ENCODE data around the gene TMC8. TPM values are rescaled to one million over a fixed set of nuclear protein-coding genes. Genes with fewer than 3 reads are reported as not detected.

TMC8 gene
- total RNA-seq, 1 experiment from 2014 or later, result 0.02 TPM

DNA sequence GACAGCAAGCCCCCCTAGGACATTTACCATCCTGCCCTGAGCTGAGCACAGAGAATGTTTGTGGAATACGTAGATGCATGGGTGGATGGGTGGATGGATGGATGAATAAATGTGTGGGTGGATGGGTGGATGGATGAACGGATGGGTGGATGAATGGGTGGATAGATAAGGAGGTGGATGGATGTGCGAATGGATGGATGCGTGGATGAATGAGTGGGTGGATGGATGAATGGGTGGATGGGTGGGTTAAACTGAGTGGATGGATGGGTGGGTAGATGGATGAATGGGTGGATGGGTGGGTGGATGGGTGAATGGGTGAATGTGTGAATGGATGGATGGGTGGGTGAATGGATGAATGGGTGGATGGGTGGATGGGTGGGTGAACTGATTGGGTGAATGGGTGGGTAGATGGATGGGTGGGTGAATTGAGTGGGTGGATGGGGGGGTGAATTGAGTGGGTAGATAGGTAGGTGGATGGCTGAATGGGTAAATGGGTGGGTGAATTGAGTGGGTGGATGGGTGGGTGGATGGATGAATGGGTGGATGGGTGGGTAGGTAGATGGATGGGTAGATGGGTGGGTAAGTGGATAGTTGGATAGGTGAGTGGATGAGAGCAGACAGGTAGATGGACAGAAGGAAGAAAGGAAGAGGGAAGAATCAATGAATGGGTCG lies 7.2 kb upstream of the TMC8 start:
- no peak for DNase-seq (ENCODE audit: low spot score)

DNA sequence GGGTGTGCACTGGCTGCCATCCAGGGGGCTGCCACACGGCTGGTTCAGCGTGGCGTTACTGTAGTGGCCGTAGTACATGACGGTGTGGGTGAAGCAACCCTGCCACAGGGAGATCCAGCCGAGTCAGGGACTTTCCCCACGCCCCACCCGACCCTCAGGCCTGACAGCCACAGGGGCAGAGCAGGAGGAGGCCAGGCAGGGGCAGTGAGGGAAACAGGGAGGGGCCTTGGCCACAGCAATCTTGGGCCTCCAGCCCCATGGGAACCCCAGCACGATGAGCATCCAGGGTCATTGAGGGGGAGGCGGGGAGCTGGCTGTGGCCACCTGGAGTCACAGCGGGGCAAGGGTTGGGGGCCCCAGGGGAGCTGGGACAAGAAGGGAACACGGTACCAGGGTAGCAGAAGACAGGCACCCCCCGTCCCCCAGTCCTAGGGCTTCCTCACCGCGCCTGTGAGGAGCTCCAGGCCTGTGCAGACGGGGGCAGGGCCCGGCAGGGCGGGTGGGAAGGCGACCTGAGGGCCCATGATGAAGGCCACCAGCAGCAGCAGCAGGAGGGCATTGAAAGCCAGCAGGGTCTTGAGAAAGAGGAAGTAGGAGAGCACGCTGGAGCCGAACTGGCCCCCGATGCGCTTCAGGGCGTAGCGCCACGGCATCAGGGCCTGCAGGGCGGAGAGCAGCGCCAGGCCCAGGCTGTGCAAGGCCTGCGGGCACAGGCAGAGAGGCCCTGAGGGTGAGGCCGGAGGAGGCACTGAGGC lies 6.3 kb upstream of the TMC8 start:
- no peak for DNase-seq (ENCODE audit: low spot score)

DNA sequence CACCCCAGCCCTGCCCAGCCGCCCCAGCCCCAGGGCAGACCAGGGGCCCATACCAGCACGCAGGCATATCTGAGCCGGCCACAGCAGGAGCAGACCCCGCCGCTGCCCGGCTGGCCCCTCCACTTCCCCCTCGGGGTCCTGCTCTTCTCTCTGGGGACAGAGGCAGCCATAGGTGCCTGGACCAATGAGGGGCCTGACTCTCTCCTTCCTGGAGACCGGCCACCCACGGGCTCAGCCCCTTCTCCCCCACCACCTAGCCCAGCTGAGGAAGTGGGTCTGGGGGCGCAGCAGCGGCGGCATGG lies 5.8 kb upstream of the TMC8 start:
- DNase-seq (ENCODE audit: low spot score), result no peak

DNA sequence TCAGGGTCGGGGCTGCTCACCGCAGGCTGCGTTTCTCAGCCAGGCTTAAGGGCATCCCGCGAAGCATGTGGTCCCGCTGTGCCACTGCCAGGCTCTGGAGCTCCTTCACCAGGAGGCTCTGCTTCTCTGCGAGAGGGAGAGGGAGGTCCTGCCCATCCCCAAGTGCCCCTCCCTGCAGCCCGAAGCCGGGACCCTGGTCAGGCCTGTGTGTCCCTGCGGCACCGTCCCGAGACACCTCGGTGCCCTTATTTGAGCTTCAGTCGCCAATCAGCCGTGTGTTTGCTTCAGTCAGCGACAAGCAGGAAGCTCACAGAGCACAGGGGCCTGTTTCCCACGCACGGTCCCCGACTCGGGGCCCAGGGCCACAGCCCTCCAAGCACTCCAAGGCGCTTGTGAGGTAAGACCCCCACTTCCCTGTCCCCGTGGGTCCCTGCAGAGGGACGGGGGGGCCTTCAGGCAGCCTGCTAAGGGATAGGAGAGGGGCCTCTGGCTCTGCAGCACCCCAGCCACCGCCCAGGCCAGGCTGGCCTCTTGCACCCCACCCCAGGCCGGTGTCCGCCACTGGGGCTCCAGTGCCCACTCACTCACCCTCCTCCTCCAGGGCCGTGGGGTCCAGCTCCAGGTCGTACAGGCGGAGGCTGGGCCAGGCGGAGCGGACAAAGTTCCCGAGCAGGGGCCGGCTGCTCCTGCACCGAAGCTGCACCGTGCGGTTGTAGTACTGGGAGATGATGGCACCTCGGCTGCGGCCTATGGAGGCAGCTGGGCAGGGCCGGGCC lies 5.2 kb upstream of the TMC8 start:
- no peak for DNase-seq (ENCODE audit: low spot score)

DNA sequence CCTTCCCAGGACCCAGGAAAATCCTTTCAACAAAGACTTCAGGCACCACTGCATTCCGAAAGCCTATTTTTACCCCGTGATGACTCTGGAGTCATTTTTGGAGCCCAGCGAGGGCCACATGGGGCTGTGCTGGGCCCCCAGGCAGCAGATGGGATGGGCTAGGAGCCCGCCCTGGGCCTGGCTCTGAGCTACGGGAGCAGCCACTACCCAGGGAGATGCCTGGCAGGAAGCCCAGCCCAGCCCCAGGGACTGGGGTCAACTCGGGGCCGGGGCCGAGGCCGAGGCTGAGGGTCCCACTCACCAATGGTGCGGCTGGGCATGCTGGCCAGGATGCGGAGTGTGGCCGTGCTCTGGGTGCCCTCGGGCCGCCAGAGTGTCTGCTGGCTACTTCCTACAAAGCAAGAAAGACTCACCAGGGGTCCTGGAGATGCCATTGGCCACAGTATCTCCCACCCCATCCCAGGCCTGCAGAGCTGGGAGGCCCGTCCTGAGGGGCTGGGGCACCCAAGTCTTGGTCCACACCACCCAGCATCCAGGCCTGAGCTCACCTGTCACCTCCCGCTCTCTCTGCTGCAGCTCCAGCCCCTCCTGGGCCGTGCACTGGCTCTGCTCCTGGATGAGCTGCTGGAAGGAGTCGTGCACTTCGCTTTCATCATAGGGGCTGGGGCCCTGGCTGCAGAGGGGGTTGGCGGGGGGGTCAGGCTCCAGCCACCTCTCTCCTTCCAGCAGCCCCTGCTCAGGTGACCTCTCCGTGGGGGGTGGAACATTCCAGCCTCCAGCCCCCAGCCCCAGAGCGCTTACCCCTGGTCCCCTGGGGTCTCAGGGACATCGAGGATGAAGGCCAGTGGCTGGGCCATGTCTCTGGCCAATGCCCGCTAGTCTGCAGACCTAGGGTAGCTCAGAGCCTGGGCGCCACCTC lies 4.3 kb upstream of the TMC8 start:
- DNase-seq (ENCODE audit: low spot score), result no peak

DNA sequence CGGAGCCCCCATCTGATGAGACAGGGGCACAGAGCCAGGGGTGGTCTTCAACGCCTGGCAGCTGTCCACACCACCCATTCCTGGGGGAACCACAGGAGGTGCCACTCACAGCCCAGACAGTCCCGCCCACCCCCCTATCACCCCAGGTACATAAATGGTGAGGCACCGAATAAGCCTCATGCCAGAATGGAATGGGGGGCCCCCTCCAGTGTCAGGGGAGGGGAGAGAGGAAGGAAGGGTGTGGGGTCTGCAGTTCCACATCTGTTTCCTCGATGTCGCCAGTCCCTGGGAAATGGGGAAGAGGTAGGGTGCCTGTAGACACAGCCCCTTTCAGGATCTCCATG lies 3.7 kb upstream of the TMC8 start:
- no peak for DNase-seq (ENCODE audit: low spot score)

DNA sequence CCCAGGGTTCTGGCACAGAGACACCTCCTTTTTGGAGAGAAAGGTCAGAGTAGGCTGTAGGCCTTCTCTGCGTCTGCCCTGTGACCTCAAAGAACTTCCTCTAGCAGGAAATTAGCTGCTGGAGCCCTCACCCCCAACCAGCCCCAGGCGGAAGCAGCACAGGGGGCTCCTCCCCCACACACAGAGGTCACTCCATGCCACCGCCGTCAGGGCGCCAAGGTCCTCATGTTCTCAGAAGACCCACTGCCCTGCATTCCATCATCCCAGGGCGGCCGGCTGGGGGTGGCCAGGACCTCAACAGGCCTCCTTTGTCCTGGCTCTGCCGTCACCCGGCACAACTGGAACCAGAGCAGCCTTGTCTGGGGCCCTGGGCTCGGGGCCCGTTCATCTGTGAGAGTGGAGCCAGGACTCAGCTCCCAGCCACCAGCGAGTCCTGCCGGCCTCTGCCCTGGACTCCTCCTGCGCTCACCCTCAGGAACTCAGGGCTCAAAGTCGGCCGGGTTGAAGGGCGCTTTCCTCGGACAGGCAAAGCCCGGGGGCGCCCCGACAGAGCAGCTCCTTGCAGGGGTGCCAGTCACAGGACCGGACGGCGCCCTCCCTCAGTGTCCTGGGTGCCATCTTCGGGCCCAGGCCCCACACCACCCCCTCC lies 3.2 kb upstream of the TMC8 start:
- no peak for DNase-seq (ENCODE audit: low spot score)

DNA sequence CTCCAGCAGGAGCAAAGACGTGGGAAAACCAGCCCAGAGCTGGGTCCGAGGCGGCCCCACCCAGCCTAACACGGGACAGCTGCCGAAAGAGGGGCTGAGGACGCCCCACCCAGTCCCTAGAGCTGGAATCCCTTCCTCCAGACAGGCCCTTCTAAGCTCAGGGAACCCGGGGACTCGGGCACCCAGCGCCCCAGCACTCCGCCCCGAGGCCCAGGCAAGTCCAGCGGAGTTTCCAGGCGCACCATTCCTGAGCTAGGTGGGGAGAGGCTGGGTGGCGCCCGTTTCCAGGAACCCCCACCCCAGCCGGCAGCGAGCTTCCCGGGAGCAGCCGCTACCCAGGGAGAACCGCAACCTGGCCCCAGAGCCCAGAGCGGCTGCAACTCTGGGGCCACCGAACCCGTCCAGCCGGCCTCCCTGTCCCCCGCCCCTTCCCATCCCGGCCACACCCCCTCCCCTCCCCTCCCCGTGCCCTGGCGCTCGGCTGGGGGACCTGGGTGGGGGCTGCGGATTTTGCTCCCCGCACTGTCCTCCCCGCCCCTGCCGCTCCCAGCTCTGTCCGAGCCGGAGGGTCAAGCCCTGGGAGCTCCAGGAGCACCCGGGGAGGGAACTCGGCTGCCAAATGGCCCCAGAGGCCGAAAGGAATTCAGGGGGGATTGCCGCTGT lies 2.6 kb upstream of the TMC8 start:
- DNase-seq (ENCODE audit: low spot score), result no peak

DNA sequence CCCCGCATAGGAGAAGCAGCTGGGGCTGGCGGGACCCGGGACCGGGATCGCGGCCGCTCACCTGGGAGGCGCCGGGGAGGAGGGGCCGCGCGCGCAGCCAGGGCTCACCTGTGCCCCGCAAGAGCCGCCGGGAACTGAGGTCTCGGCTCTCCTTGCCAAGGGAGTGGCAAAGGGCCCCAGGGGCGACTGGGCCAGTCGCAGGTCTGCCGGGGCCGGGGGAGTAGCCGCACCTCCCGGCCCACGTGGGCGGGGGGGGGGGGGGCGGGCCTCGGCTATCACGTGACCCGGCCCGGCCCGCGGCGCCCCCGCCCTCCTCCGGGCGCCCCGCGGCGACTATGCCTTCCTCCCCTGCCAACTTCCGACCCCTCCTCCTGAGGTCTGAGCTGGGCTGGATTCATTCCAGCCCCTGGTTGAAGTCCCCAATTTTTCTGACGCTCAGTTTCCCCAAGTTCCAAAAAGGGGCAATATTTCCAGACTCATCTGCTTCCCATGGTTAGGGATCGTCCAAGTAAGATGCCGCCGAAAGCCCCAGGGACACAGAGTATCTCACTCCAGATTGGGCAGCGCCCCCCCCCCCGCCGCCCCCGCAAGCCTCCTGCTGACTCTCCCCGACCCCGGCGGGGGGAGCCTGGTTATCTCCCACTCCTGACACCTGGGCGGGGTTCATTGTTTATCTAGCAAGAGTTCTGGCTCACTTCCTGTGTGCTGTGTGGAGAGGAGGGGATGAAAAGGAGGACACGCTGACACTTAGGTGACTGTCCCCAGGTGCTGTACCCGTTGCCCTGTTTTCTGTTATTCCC lies 1.8 kb upstream of the TMC8 start, which contains the start of gene TMC6:
TSS of gene TMC6 (minus strand) at position 205 of the 800 bp plus-strand sequence. CDS start 1,923 bp downstream, outside the sequence.
- peak; percentile 58 for DNase-seq (ENCODE audit: low spot score)

DNA sequence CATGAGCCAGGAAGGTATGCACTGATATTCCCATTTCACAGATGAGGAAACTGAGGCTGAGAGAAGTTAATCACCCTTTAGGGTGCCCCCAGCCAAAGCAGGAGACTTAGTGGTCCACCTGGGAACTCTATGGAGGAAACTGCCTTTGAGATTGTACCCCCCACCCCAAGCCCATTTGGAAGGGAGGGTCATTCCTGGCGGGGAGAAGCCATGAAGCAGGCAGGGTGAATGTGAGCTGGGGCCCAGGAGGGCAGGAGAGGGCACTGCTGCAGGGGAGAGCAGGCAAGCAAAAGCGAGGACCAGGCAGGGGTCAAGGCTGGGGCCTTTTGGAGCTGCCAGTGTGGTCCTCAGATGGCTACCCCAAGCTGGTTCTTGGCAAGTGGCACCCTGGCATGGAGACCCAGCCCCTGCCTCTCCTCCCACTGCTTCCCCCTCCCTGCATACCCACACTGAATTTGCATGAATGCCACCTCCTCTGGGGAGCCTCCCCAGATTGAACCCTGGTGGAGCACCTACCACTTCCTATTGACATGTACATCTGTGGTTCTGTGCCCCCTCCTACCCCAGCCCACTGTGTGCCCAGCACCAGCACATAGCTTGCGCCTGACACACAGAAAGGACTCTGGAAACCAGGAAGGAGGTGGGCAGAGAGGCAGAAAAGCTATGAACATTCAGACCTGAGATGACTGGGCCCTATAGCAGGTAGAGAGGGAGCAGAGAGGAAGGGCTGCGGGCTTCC lies 1.1 kb upstream of the TMC8 start:
- DNase-seq (ENCODE audit: low spot score), result no peak

DNA sequence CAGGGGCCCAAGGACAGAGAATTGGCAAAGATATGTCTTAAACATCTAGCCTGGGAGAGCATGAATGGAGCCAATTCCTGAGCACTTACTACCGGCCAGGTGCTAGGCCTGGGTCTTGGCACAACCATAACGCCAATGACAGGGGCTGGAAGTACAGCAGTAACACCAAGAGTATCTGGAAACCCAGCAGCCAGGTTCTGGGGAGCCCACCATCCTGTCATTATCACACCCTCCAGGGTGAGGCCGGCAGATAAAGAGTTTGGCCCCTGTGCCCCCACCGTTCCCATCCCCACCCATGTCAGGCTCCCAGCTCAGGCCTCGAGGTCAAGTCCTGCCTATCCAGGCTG lies 508 bp upstream of the TMC8 start:
- no peak for DNase-seq (ENCODE audit: low spot score)

DNA sequence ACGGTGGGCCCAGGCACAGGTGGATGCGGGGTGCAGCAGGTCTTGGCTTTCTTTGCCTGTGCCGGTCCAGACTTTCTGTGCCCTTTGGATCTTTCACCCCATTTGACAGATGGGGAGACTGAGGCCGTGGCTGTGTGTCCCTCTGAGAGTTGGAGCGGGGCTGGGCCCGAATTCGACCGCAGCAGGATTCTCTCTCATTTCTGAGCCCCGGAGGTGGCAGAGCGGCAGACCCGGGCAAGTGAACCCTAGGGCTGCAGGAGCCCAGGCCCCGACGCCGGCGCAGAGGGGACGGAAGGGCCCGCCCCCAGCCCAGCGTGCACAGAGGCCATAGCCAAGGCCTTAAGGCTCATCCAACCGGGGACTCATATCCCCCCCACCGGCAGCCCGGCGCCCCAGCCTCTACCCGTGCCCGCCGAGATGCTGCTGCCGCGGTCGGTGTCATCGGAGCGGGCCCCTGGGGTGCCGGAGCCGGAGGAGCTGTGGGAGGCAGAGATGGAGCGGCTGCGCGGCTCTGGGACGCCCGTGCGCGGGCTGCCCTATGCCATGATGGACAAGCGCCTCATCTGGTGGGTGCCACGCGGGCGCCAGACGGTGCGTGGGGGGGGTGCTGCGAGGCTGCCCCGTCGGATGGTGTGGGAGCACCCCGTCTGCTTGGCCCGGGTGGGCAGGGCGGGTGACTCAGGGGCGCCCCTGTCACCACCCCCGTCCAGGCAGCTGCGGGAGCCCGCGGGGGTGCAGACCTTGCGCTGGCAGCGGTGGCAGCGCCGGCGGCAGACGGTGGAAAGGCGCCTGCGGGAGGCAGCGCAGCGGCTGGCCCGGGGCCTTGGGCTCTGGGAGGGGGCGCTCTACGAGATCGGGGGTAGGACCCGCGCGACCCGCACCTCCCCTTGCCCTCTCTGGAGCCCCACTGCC lies 857 bp downstream of the TMC8 start:
- DNase-seq (ENCODE audit: low spot score), result no peak

DNA sequence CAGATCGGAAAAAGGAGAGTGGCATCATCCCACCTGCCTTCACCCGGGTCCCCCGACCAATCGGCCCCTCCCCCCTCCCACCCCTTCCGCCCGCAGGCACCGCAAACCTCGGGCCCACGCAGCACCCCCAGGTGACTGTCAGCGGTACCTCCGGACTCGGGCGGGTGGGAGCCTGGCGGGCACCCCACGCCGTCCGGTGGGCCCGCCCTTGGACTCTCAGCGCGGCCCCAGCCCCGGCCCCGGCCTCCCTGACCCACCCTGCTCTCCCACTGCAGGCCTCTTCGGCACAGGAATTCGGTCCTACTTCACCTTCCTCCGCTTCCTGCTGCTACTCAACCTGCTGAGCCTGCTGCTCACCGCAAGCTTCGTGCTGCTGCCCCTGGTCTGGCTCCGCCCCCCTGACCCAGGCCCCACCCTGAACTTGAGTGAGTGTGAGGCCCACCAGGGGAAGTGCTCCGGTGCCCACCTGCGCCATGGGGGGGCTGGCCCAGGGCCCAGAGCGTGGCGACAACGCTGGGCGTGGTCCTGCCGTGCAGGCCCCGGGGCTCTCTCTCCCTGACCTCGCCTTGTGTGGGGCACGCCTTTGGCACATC lies 1.6 kb downstream of the TMC8 start:
- no peak for DNase-seq (ENCODE audit: low spot score)

DNA sequence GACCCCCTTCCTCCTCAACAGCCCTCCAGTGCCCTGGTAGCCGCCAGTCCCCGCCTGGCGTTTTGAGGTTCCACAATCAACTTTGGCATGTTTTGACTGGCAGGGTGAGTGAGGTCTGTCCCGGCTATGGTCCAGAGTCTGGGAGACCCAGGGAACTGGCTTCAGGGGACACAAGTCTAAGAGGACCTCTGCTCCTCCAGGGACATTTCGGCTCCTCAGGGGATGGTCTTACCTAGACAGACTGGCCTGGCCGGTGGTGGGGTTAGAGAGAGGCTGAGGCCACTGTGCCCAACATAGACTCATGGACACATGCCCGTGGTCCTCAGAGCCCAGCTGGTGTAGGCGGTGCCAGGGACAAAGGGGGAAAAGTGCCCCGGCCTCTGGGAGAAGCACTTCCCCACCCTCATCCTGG lies 2.2 kb downstream of the TMC8 start:
- no peak for DNase-seq (ENCODE audit: low spot score)

DNA sequence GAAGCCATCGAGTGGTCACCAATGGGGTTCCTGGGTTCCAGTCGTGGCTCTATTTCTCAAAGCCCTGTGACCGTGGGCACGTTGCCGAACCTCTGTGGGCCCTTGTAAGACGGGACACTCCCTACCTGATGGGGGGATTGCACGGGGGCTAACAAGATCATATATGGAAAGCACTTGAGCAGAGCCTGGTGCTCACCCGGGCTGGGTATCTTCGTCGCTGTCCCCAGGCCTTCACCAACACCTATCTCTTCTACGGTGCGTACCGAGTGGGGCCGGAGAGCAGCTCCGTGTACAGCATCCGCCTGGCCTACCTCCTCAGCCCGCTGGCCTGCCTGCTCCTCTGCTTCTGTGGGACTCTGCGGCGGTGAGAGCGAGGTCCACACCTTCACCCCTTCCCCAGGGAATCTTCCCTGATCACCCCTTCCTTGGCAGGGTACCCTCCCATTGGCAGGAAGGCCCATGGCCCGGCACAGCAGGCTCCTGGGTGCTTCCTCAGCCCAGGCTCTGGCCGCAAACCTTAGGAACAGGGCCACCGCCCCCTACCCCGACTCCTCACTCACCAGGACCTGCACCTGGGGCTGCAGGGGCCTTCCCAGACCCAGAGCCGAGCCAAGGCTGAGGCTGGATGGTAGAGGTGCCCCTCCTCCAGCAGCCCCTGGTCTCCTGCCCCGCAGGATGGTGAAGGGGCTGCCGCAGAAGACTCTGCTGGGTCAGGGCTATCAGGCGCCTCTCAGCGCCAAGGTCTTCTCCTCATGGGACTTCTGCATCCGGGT lies 2.8 kb downstream of the TMC8 start:
- no peak for DNase-seq (ENCODE audit: low spot score)

DNA sequence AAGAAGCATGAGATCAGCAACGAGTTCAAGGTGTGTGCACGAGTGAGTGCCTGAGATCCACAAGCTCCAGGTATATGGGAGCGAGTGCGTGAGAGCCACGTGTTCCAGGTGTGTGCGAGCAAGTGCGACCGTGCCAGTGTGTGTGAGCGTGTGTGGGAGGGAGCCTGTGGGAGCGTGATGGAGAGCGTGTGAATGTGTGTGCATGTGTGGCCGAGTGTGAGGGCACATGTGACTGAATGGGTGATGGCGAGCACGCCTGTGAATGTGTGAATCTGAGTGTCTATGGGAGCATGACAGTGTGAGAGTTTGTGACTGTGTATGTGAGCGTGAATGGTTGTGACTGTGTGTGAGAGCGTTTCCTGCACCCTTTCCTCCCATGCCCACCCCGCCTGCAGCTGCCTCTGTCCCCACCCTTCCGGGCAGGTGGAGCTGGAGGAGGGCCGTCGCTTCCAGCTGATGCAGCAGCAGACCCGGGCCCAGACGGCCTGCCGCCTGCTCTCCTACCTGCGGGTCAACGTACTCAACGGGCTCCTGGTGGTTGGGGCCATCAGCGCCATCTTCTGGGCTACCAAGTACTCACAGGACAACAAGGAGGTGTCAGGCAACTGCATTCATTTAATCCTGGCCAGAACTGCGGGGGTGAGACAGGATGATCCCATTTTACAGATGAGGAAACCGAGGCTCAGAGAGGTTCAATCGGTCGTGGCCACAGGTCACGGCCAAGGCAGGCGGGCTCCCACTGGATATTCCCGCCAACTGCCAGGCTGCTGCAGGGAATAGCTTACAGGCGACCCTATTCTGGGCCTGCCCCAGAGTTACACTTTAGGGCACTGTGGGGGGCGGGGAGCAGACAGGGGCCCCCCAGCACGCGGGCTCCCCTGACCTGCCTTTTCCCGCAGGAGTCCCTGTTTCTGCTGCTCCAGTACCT lies 3.7 kb downstream of the TMC8 start:
- no peak for DNase-seq (ENCODE audit: low spot score)
